ENCODE measurements around the gene POLR3H.

DNA sequence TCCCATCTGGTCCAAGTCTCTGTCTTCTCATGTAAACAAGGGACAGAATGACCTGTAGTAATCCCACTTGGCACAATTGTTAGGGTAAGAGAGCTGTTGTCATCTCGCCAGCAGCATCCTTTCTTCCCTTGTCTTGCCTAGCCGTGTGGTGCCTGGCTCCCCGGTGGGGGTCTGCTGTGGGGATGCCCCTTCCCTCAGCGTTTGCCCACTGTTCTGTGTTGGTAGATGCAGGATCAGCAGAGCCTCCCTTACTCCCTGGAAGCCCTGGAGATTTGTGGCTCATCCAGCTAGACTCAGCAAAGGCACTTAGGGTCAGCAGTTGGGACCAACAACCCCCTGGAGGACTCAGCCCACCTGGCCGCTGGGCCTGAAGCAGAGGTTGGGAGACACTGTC, 62.3 kb downstream of the POLR3H start:
- no peak for TF ChIP-seq POLR2AphosphoS5 (IDR thresholded peaks at IDR 0.05; ENCODE audit: borderline replicate concordance, low read depth, low read length)
- no peak for TF ChIP-seq EZH2 (IDR thresholded peaks at IDR 0.05)
- no peak for TF ChIP-seq FOXP2 (optimal IDR thresholded peaks at IDR 0.05; ENCODE audit: control extremely low read depth, extremely low read length, insufficient read depth)
